ENCODE results near the gene PTPRK.

The PTPRK gene

GRCh38 chr6:128397996-128398395, 122.4 kb downstream of the PTPRK start:
- DNase-seq (ENCODE audit: insufficient read length, low spot score) (no peak), FAIRE-seq (no peak)

- DNase-seq (ENCODE audit: insufficient read length, low spot score) (no peak), FAIRE-seq (no peak)
These were observed 124.8 kb downstream of the PTPRK start for GRCh38 chr6:128395596-128395995.

- DNase-seq (ENCODE audit: insufficient read length, low spot score) (no peak), FAIRE-seq (no peak)
These were observed 125.2 kb downstream of the PTPRK start for GRCh38 chr6:128395188-128395587.

GRCh38 chr6:128394167-128394566, 126.2 kb downstream of the PTPRK start:
- FAIRE-seq (no peak), DNase-seq (ENCODE audit: insufficient read length, low spot score) (no peak)

- FAIRE-seq (no peak), DNase-seq (ENCODE audit: insufficient read length, low spot score) (no peak)
These were observed 130.4 kb downstream of the PTPRK start for GRCh38 chr6:128389820-128390534.

- DNase-seq (ENCODE audit: insufficient read length, low spot score) (no peak), FAIRE-seq (no peak)
These were observed 132.0 kb downstream of the PTPRK start for GRCh38 chr6:128388380-128388779.

- DNase-seq (ENCODE audit: insufficient read length, low spot score): no peak
- no peak for FAIRE-seq
These were observed 139.5 kb downstream of the PTPRK start for GRCh38 chr6:128380891-128381290.

- FAIRE-seq (no peak), DNase-seq (ENCODE audit: insufficient read length, low spot score) (no peak)
These were observed 140.8 kb downstream of the PTPRK start for GRCh38 chr6:128379577-128379976.

GRCh38 chr6:128376952-128377503, 143.4 kb downstream of the PTPRK start:
- no peak for FAIRE-seq
- no peak for DNase-seq (ENCODE audit: insufficient read length, low spot score)

GRCh38 chr6:128371136-128371535, 149.3 kb downstream of the PTPRK start:
- FAIRE-seq: no peak

GRCh38 chr6:128370072-128370471, 150.3 kb downstream of the PTPRK start:
- FAIRE-seq (no peak), DNase-seq (ENCODE audit: insufficient read length, low spot score) (no peak)

More at GRCh38 chr6:128371136-128371535, 149.3 kb downstream of the PTPRK start:
- DNase-seq (ENCODE audit: insufficient read length, low spot score): no peak

- FAIRE-seq (peak; percentile 23), DNase-seq (ENCODE audit: insufficient read length, low spot score) (no peak)
These were observed 152.0 kb downstream of the PTPRK start for GRCh38 chr6:128368213-128368944.

- no peak for FAIRE-seq
- no peak for DNase-seq (ENCODE audit: insufficient read length, low spot score)
These were observed 153.0 kb downstream of the PTPRK start for GRCh38 chr6:128367437-128367836.

GRCh38 chr6:128365520-128366160, 154.8 kb downstream of the PTPRK start:
- no peak for DNase-seq (ENCODE audit: insufficient read length, low spot score)
- no peak for FAIRE-seq

- DNase-seq (ENCODE audit: insufficient read length, low spot score) (no peak), FAIRE-seq (peak; percentile 51)
These were observed 155.5 kb downstream of the PTPRK start for GRCh38 chr6:128364766-128365519.

- no peak for FAIRE-seq
- no peak for DNase-seq (ENCODE audit: insufficient read length, low spot score)
These were observed 157.2 kb downstream of the PTPRK start for GRCh38 chr6:128363020-128363813.

GRCh38 chr6:128361378-128361777, 159.0 kb downstream of the PTPRK start:
- no peak for FAIRE-seq
- DNase-seq (ENCODE audit: insufficient read length, low spot score): no peak

GRCh38 chr6:128358244-128358776, 162.1 kb downstream of the PTPRK start:
- FAIRE-seq (no peak), DNase-seq (ENCODE audit: insufficient read length, low spot score) (no peak)

- FAIRE-seq (no peak), DNase-seq (ENCODE audit: insufficient read length, low spot score) (no peak)
These were observed 162.8 kb downstream of the PTPRK start for GRCh38 chr6:128357392-128358130.

Measured in GM19239 (cell line).